Uterus (tissue), 4 donors: ENCODE measurements around the gene NMT1. TPM values are rescaled to one million over a fixed set of nuclear protein-coding genes. Genes with fewer than 3 reads are reported as not detected.
"Not testable (repeated sequence)": the region's sequence is repeated elsewhere in the genome, so short reads cannot be mapped to it uniquely, and the experiment has no call there.

ENCODE experiments used
- DNase-seq, 2 donors: peaks; one replicate each; pipeline ENCODE4 v3.0.0-alpha.2; 2019 to 2020
- H3K27ac ChIP-seq, 2 donors: fragments of 200-600 bp; sonication (generic); 1 replicate in 1 of 2; 2 replicates in 1 of 2; pipeline ENCODE4 v1.5.1; 2016 to 2018
- H3K27me3 ChIP-seq, 2 donors: fragments of 200-600 bp; sonication (generic); one replicate each; pipeline ENCODE4 v1.5.1; 2018 to 2019; ENCODE audit warnings: control low read depth in 1 of 2
- H3K36me3 ChIP-seq, 2 donors: fragments of 200-600 bp; sonication (generic); one replicate each; pipeline ENCODE4 v1.5.1; 2019; ENCODE audit warnings: control low read depth in 1 of 2
- H3K4me1 ChIP-seq, 2 donors: fragments of 200-600 bp; sonication (generic); one replicate each; pipeline ENCODE4 v1.5.1; 2018 to 2019; ENCODE audit warnings: control low read depth in 1 of 2
- H3K4me3 ChIP-seq, 2 donors: fragments of 200-600 bp; sonication (generic); 1 replicate in 1 of 2; 2 replicates in 1 of 2; pipeline ENCODE4 v1.5.1; 2018 to 2019; ENCODE audit warnings: mild to moderate bottlenecking in 1 of 2
- H3K9me3 ChIP-seq, 2 donors: fragments of 200-600 bp; sonication (generic); one replicate each; pipeline ENCODE4 v1.5.1; 2019; ENCODE audit warnings: control low read depth in 1 of 2
- POLR2A ChIP-seq, 2 donors: fragments of 450-650 bp; IDR thresholded peaks; one replicate each; pipeline ENCODE4 v1.6.1; 2016; ENCODE audit warnings: antibody characterized with exemption in 2 of 2, mild to moderate bottlenecking in 1 of 2, moderate library complexity in 1 of 2
- intact Hi-C: fragments of 100-400 bp; cut with DNase I; formaldehyde crosslinking; loops from one replicate; pipeline ENCODE4 v1.15.1; 2023; ENCODE audit warnings: low total_unique reads
- total RNA-seq, 4 donors: library from RNA; depleted of rRNA in 3 of 4; stranded (reverse); fragments of >200 nt in 3 of 4; gene quantifications; one replicate each; pipeline versions ENCODE4 v1.1.0 to v1.2.4, GENCODE V29; 2014 to 2023
- TF ChIP-seq, protein P1 (sequence below), 4 experiments: fragments of 200-600 bp in 2 of 4; fragments of 450-650 bp in 2 of 4; sonication (generic) in 2 of 4; IDR thresholded peaks; one replicate each; pipeline ENCODE4 v1.5.1; 2016 to 2019; ENCODE audit warnings: antibody characterized with exemption in 4 of 4, mild to moderate bottlenecking in 2 of 4, moderate library complexity in 1 of 4
- donor health status: DM: yes; HTN: yes; CAD: no.

NMT1 gene
- total RNA-seq, 4 donors from 2014 or later = 25.6 to 115 (median 72.3) TPM

- H3K4me1 ChIP-seq = peaks cover 1 to 19% of the 10 kb centered on the region in 2 donors
- H3K36me3 ChIP-seq = no peaks in the 10 kb centered on the region
- no peak for TF ChIP-seq POLR2A (IDR thresholded peaks at IDR 0.05)
- TF ChIP-seq, protein P1, sequence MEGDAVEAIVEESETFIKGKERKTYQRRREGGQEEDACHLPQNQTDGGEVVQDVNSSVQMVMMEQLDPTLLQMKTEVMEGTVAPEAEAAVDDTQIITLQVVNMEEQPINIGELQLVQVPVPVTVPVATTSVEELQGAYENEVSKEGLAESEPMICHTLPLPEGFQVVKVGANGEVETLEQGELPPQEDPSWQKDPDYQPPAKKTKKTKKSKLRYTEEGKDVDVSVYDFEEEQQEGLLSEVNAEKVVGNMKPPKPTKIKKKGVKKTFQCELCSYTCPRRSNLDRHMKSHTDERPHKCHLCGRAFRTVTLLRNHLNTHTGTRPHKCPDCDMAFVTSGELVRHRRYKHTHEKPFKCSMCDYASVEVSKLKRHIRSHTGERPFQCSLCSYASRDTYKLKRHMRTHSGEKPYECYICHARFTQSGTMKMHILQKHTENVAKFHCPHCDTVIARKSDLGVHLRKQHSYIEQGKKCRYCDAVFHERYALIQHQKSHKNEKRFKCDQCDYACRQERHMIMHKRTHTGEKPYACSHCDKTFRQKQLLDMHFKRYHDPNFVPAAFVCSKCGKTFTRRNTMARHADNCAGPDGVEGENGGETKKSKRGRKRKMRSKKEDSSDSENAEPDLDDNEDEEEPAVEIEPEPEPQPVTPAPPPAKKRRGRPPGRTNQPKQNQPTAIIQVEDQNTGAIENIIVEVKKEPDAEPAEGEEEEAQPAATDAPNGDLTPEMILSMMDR (IDR thresholded peaks at IDR 0.05) = no peak
- no peak for DNase-seq
- intact Hi-C loops = no loop called here
- peak overlapping the region; percentile 68 to 88 for H3K27ac ChIP-seq
- H3K4me3 ChIP-seq = no peak overlapping the region
- H3K9me3 ChIP-seq = no peaks in the 10 kb centered on the region
- H3K27me3 ChIP-seq = no peaks in the 10 kb centered on the region
Observed at GRCh38 chr17:45123076-45123770, 62.1 kb downstream of the NMT1 start.

- Histone ChIP-seq H3K27ac (peak overlapping the region; percentile 68 to 88), H3K4me1 (peaks cover 5 to 22% of the 10 kb centered on the region in 2 donors), H3K9me3 (no peaks in the 10 kb centered on the region), H3K4me3 (no peak overlapping the region), H3K27me3 (no peaks in the 10 kb centered on the region), H3K36me3 (no peaks in the 10 kb centered on the region)
- intact Hi-C loops = no loop called here
- no peak for TF ChIP-seq POLR2A (IDR thresholded peaks at IDR 0.05)
- TF ChIP-seq, protein P1 (IDR thresholded peaks at IDR 0.05) = no peak
- peak; percentile 81 to 89 for DNase-seq
Observed at GRCh38 chr17:45123930-45124796, 63.0 kb downstream of the NMT1 start.

DNA sequence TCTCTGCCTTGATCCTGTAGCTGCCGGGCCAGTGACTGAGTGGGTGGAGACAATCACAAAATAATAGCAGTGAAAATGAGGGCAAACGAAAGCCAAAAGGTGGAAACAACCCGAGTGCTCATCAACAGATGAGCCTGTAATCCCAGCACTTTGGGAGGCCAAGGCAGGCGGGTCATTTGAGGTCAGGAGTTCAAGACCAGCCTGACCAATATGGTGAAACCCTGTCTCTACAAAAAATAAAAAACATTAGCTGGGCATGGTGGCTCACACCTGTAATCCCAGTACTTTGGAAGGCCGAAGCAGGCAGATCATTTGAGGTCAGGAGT lies 63.6 kb downstream of the NMT1 start:
- Histone ChIP-seq H3K27ac (peak overlapping the region; percentile 68 to 88), H3K4me1 (peaks cover 5 to 22% of the 10 kb centered on the region in 2 donors)
- intact Hi-C loops, DNase-seq, H3K27me3 ChIP-seq, H3K9me3 ChIP-seq, H3K36me3 ChIP-seq, H3K4me3 ChIP-seq: not testable (repeated sequence)

GRCh38 chr17:45125509-45125908 lies 64.4 kb downstream of the NMT1 start:
- Histone ChIP-seq H3K4me3 (no peak overlapping the region), H3K4me1 (peaks cover 5 to 22% of the 10 kb centered on the region in 2 donors)
- intact Hi-C loops = no loop called here

GRCh38 chr17:45127207-45127547 lies 66.1 kb downstream of the NMT1 start:
- Histone ChIP-seq H3K27ac (peak overlapping the region; percentile 81 to 82), H3K4me3 (no peak overlapping the region), H3K36me3 (no peaks in the 10 kb centered on the region), H3K9me3 (no peaks in the 10 kb centered on the region), H3K27me3 (no peaks in the 10 kb centered on the region), H3K4me1 (peaks cover 5 to 30% of the 10 kb centered on the region in 2 donors)
- TF ChIP-seq POLR2A (IDR thresholded peaks at IDR 0.05) = no peak
- TF ChIP-seq, protein P1 (IDR thresholded peaks at IDR 0.05) = no peak
- DNase-seq = no peak
- intact Hi-C loops = no loop called here

More at GRCh38 chr17:45125509-45125908, 64.4 kb downstream of the NMT1 start:
- no peak for DNase-seq
- no peaks in the 10 kb centered on the region for H3K27me3 ChIP-seq
- TF ChIP-seq POLR2A (IDR thresholded peaks at IDR 0.05) = no peak
- TF ChIP-seq, protein P1 (IDR thresholded peaks at IDR 0.05) = no peak
- no peaks in the 10 kb centered on the region for H3K9me3 ChIP-seq
- H3K36me3 ChIP-seq = no peaks in the 10 kb centered on the region
- H3K27ac ChIP-seq = no peak overlapping the region
